ENCODE measurements around the gene SLC6A6.

- no peak for TF ChIP-seq POLR2AphosphoS5 (IDR thresholded peaks at IDR 0.05)
- no peak for TF ChIP-seq CTCF (IDR thresholded peaks at IDR 0.05)
These were observed 118.6 kb downstream of the SLC6A6 start for GRCh38 chr3:14520967-14521366.

Data from gastroesophageal sphincter (tissue), 3 donors.